Measurements from ENCODE around the gene FBLN1. TPM values are rescaled to one million over a fixed set of nuclear protein-coding genes. Genes with fewer than 3 reads are reported as not detected.

FBLN1 gene
- total and polyA plus RNA-seq, 9 of the 15 experiments (the other 6 are each of a cell fraction or from before 2014, with no cell fraction given): 0.66 TPM; not detected in 8

- Histone ChIP-seq H3K27me3 (ENCODE audit: control insufficient read depth in 2 of 2, insufficient read depth in 2 of 2, low read length in 2 of 2) (peaks cover 2 to 12% of the 10 kb centered on the region in 2 experiments; a peak in 1 of 5 replicates), H4K20me1 (replicated peaks; ENCODE audit: control insufficient read depth, insufficient read depth, low read length) (no peaks in the 10 kb centered on the region), H3K4me2 (ENCODE audit: insufficient read depth, low read length) (no peak overlapping the region), H3K4me3 (no peak overlapping the region), H2AFZ (ENCODE audit: low read depth, low read length) (no peak overlapping the region), H3K9ac (ENCODE audit: insufficient read depth in 1 of 2, low read depth in 2 of 2, low read length in 2 of 2) (no peak overlapping the region), H3K4me1 (replicated peaks in 1 of 2; ENCODE audit: control insufficient read depth in 2 of 2, insufficient read depth in 2 of 2, low read length in 2 of 2) (peaks cover 0 to 13% of the 10 kb centered on the region in 2 experiments; a peak in 2 of 5 replicates), H3K79me2 (ENCODE audit: control insufficient read depth, insufficient read depth, low read length) (no peaks in the 10 kb centered on the region), H3K36me3 (ENCODE audit: control insufficient read depth, insufficient read depth, low read length) (no peaks in the 10 kb centered on the region), H3K9me3 (replicated peaks; ENCODE audit: control insufficient read depth, insufficient read depth, low read depth, low read length) (no peaks in the 10 kb centered on the region; the same call in 1 of the 2 replicates), H3K27ac (ENCODE audit: extremely low read depth, low read depth, low read length) (no peak overlapping the region), H3K9me1 (ENCODE audit: control insufficient read depth, insufficient read depth, low read length) (no peaks in the 10 kb centered on the region)
- no peak for TF ChIP-seq RREB1 (CRISPR knock-in tag; IDR thresholded peaks at IDR 0.05)
- TF ChIP-seq, protein P1, sequence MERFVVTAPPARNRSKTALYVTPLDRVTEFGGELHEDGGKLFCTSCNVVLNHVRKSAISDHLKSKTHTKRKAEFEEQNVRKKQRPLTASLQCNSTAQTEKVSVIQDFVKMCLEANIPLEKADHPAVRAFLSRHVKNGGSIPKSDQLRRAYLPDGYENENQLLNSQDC (CRISPR knock-in tag; IDR thresholded peaks at IDR 0.05): no peak
- CTCF ChIA-PET (ENCODE audit: low intra/inter-chr PET ratio): no interaction called here
- DNase-seq (ENCODE audit: extremely low read depth in 1 of 4, low spot score in 3 of 4) (no peak), ATAC-seq (no peak), FAIRE-seq (no peak)
- intact Hi-C loops (cut with micrococcal nuclease): no loop called here
- WGBS (ENCODE audit: insufficient coverage, low coverage, missing lambda C conversion rate): 53% methylated on average over 12 of the region's 14 CpGs
- POLR2A ChIA-PET: no interaction called here
- in situ Hi-C loops (cut with MboI): loop anchor here (5.0 kb wide), 2 partner anchors 103 to 283 kb away; no protein-coding TSS in a partner anchor
- no TSS peak for BruUV-seq (replicated peaks)
Observed at GRCh38 chr22:45550416-45550815, 47.7 kb downstream of the FBLN1 start.

Measured in K562 (cell line).